Adipocyte (in vitro differentiated cells): ENCODE results near the gene XRCC5.

ENCODE experiments used
- DNase-seq: peaks from one replicate; pipeline ENCODE4 v3.0.0-alpha.2; 2015; ENCODE audit warnings: low read depth
- H3K27me3 ChIP-seq: replicated peaks from 2 replicates; pipeline ENCODE4 v1.7.0; 2013; ENCODE audit warnings: mild to moderate bottlenecking, low read length, moderate library complexity; ENCODE audit not compliant: control insufficient read depth, insufficient read depth
- H3K36me3 ChIP-seq: 2 replicates; pipeline ENCODE4 v1.7.0; 2013; ENCODE audit warnings: low read length, mild to moderate bottlenecking, moderate library complexity; ENCODE audit not compliant: control insufficient read depth, insufficient read depth, severe bottlenecking
- H3K4me1 ChIP-seq: 2 replicates; pipeline ENCODE4 v1.7.0; 2013; ENCODE audit warnings: mild to moderate bottlenecking, low read length, moderate library complexity; ENCODE audit not compliant: control insufficient read depth, insufficient read depth
- H3K4me3 ChIP-seq: 2 replicates; pipeline ENCODE4 v1.7.0; 2013; ENCODE audit warnings: mild to moderate bottlenecking, low read length, moderate library complexity
- H3K9ac ChIP-seq: 2 replicates; pipeline ENCODE4 v1.7.0; 2013; ENCODE audit warnings: mild to moderate bottlenecking, low read length, moderate library complexity
- H3K9me3 ChIP-seq: 2 replicates; pipeline ENCODE4 v1.7.0; 2013; ENCODE audit warnings: mild to moderate bottlenecking, low read length, moderate library complexity; ENCODE audit not compliant: control insufficient read depth

XRCC5 gene

DNA sequence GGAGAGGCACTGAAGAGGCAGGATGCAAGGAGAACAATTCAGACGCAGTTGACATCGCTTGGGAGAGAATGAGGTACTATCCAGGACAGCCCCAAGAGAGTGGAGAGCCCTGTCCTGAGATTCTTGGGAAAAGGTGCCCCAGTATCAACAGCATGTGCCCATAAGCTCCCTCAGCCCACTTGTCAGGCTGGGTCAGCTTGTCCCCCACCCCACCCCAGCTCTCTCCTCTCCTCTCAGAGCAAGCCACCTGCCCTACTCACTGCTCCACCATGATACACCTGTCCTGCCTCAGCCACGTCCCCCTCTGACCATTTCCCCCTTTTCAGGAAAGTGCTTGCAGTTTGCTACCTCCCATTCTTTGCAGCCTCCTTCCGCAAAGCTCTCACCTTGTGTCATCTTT is 111.8 kb downstream of the XRCC5 start:
- Histone ChIP-seq H3K27me3 (no peaks in the 10 kb centered on the region), H3K9ac (no peak overlapping the region), H3K4me1 (peaks cover 26% of the 10 kb centered on the region), H3K4me3 (no peak overlapping the region), H3K9me3 (no peaks in the 10 kb centered on the region), H3K36me3 (peaks cover 6% of the 10 kb centered on the region)
- no peak for DNase-seq

DNA sequence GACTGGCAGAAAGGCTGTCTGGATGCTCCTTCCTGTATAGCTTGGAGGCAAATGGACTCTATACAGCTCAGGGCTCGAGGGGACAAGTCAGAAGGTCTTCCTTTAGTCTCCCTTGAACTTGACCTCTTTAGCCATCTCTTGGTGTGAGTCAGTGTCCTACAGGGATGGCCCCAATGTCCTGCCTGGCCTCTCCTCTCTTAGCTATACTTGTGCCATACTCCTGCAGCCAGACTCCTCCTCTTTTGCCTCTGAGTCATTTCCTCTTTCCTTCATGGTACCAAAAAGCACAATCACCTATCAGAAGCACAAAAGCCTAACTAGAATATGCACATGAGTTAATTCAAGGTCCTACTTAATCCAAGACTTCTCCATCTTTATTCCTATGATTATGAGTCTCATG is 112.7 kb downstream of the XRCC5 start:
- Histone ChIP-seq H3K4me3 (no peak overlapping the region), H3K27me3 (no peaks in the 10 kb centered on the region), H3K36me3 (peaks cover 6% of the 10 kb centered on the region), H3K4me1 (peaks cover 26% of the 10 kb centered on the region), H3K9ac (no peak overlapping the region), H3K9me3 (no peaks in the 10 kb centered on the region)
- peak; percentile 14 for DNase-seq

DNA sequence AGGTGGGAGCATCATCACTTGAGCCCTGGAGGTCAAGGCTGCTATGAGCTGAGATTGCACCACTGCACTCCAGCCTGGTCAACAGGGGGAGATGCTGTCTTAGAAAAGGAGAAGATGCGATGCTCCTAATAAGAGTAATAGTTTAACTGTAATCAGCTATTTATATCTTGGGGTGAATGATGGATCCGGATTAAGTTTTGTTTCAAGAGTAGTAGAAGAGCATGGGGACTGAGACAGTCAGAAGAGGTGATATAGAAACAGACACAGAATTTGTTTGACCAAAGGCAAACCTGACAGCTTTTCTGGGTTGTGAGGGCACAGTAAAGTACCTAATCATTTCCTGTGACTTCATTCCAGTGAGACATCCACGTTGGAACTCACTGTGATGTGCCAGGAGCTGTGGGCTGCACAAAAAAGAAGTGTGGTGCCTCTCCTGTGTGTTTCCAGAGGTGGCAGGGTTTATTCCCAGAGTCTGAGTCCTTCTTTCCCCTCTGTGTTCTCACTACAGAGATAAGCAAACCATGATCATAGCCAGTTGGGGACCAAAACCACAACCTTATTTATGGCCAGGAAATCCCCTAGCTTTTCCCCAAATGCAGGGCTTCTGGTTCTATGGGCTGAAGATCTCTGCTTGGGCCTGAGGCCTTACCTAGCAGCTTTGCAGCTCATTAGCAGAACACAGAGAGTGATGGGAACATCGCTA is 113.7 kb downstream of the XRCC5 start:
- Histone ChIP-seq H3K9ac (no peak overlapping the region), H3K9me3 (no peaks in the 10 kb centered on the region), H3K27me3 (no peaks in the 10 kb centered on the region), H3K4me3 (no peak overlapping the region), H3K36me3 (peaks cover 6% of the 10 kb centered on the region), H3K4me1 (peaks cover 16% of the 10 kb centered on the region)
- DNase-seq, result peak; percentile 25

DNA sequence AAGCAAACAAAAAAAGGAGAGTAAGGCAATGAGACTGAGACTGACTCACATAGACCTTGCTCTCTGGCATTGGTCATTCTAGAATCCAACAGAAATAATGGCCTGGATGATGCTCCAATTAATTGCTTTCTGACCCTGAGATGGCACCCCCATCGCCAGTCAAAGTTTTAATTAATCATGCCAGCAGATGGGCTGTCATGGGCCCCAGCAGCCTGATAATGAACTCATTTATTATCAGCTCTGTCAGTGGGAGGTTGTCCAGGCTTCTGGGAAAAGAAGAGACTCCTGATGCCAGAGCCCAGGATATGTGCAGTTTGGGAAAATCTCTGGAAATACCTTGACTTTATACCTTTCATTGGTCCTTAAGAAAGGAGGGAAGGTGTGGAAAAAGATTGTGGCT is 115.2 kb downstream of the XRCC5 start:
- peaks cover 12% of the 10 kb centered on the region for H3K4me1 ChIP-seq
- no peaks in the 10 kb centered on the region for H3K36me3 ChIP-seq
- no peaks in the 10 kb centered on the region for H3K27me3 ChIP-seq
- H3K9me3 ChIP-seq, result no peaks in the 10 kb centered on the region
- no peak overlapping the region for H3K9ac ChIP-seq
- DNase-seq, result no peak
- H3K4me3 ChIP-seq, result no peak overlapping the region

DNA sequence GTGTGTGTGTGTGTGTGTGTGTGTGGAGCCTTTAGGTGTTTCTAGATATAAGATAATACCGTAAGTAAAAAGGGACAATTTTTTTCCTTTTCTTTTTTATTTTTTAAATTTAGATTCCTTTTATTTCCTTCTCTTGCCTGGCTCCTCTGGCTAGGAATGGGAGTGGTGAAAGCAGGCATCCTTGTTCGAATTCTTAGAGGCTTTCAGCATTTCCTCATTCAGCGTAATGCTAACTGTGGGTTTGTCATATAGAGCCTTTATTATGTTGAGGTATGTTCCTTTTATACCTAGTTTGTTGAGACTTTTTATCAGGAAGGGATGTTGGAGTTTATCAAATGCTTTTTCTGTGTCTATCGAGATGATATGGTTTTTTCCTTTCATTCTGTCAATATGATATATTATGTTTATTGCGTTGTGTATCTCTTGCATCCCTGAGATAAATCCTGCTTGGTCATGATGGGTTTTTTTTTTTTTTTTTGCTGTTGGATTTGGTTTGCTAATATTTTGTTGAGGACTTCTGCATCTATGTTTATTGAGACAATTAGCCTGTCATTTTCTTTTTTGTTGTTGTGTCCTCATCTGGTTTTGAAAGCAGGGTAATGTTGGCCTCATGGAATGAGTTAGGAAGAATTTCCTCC is 120.2 kb downstream of the XRCC5 start:
- H3K9ac ChIP-seq, result no peak overlapping the region
- H3K9me3 ChIP-seq, result peaks cover 10% of the 10 kb centered on the region
- no peaks in the 10 kb centered on the region for H3K36me3 ChIP-seq
- DNase-seq, result no peak
- no peaks in the 10 kb centered on the region for H3K27me3 ChIP-seq
- no peak overlapping the region for H3K4me3 ChIP-seq
- H3K4me1 ChIP-seq, result no peaks in the 10 kb centered on the region

DNA sequence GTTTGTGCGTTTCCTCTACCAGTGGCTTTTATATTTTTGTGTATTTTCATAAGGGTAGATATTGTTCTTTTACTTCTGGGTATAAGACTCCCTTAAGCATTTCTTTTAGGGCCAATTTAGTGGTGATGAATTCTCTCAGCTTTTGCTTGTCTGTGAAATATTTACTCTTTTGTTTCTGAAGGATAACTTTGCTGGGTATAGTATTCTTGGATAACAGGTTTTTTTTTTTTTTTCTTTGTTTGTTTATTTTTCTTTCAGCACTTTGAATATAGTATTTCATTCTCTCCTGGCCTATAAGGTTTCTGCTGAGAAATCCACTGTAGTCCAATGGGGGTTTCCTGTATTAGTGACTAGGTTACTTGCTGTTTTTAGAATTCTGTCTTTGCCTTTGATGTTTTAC is 122.7 kb downstream of the XRCC5 start:
- no peak overlapping the region for H3K9ac ChIP-seq
- peaks cover 10% of the 10 kb centered on the region for H3K9me3 ChIP-seq
- DNase-seq, result no peak
- H3K27me3 ChIP-seq, result no peaks in the 10 kb centered on the region
- H3K4me3 ChIP-seq, result no peak overlapping the region
- H3K36me3 ChIP-seq, result no peaks in the 10 kb centered on the region
- no peaks in the 10 kb centered on the region for H3K4me1 ChIP-seq

DNA sequence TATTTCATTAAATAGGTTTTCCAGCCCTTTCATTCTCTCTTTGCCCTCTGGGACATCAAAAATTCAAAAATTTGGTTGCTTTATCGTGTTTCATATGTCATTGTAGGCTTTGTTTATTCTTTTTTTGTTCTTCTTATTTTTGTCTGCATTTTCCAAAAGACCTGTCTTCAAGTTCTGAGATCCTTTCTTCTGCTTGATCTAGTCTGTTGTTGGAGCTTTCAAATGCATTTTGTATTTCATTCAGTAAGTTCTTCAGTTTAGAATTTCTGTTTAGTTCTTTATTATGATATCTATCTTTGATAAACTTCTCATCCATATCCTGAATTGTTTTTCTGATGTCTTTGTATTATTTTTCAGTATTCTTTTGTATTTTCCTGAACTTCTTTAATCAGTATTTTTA is 123.6 kb downstream of the XRCC5 start:
- DNase-seq, result no peak
- Histone ChIP-seq H3K9me3 (peaks cover 10% of the 10 kb centered on the region), H3K4me1 (no peaks in the 10 kb centered on the region), H3K36me3 (no peaks in the 10 kb centered on the region), H3K9ac (no peak overlapping the region), H3K27me3 (no peaks in the 10 kb centered on the region), H3K4me3 (no peak overlapping the region)

DNA sequence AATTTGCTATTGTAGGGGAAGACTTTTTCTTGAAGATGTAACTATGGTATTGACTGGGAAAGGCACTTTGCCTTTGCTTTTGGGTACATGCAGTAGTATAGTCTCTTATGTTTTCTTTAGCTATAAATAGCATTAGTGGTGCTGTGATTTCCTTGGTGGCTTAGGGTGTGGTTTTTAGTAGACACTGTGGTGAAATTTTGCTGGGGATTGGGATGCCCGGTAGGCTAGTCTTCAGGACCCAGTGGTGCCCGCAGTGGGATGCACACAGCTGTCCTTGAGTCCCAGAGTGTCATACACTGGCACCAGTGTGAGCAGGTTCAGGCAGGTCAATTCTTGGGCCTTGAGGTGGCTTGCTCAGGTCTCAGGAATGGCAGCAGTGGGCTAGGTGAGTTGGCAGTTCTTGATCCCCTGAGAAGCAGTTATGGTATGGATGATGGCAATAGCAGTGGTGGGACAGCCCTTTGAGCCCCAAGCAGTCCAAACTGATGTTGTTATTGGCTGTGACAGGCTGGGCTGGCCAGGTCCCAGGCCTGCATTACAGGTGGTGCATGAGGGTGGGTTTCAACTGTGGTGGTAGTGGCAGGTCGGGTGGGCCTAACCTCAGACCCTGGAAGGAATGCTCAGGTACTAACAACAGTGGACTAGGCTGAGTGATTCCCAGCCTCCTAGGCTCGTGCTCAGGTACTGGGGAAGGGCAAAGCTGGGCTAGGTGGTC is 124.3 kb downstream of the XRCC5 start:
- H3K4me3 ChIP-seq, result no peak overlapping the region
- peaks cover 10% of the 10 kb centered on the region for H3K9me3 ChIP-seq
- H3K9ac ChIP-seq, result no peak overlapping the region
- H3K4me1 ChIP-seq, result no peaks in the 10 kb centered on the region
- DNase-seq, result no peak
- no peaks in the 10 kb centered on the region for H3K36me3 ChIP-seq
- no peaks in the 10 kb centered on the region for H3K27me3 ChIP-seq

DNA sequence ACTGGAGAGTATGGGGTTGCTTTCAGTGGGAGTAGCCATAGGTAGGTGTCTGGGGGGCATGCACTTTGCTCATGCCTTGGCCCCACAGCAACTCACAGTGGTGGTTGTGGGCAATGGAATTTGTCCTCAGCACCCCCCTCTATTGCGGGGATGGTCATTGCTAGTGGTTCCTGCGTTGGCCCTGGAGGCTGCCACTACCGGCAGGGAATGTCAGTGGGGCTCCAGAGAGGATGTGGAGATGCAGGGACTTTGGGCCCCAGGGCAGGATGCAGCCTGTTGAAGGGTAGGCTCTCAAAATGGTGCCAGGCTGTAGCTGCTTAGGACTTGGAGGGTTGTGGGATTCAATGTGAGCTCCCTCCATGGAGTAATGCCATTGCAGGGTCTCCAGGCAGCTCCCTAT is 125.0 kb downstream of the XRCC5 start:
- no peaks in the 10 kb centered on the region for H3K27me3 ChIP-seq
- no peaks in the 10 kb centered on the region for H3K36me3 ChIP-seq
- H3K9ac ChIP-seq, result no peak overlapping the region
- no peaks in the 10 kb centered on the region for H3K4me1 ChIP-seq
- DNase-seq, result no peak
- H3K9me3 ChIP-seq, result peaks cover 10% of the 10 kb centered on the region
- H3K4me3 ChIP-seq, result no peak overlapping the region

DNA sequence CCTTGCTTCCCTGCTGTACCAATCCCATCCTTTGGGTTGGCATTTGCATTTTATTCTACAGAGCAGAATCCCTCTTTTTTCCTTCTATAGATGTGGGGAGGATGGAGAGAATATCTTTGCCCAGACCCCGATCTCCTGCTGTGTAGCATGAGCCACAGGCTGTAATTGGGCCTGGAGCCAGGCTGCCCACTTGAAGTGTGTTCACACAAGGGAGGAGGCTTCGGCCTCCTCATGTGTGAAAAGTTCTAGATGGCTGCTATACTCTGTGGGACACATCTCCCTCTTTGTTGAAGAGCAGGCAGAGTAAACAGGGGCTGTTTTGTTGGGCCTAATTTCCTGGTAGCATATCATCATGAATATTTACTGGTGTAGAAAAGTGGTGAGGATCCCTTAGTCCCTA is 126.3 kb downstream of the XRCC5 start:
- Histone ChIP-seq H3K36me3 (no peaks in the 10 kb centered on the region), H3K4me1 (peaks cover 2% of the 10 kb centered on the region)
- DNase-seq, result no peak

DNA sequence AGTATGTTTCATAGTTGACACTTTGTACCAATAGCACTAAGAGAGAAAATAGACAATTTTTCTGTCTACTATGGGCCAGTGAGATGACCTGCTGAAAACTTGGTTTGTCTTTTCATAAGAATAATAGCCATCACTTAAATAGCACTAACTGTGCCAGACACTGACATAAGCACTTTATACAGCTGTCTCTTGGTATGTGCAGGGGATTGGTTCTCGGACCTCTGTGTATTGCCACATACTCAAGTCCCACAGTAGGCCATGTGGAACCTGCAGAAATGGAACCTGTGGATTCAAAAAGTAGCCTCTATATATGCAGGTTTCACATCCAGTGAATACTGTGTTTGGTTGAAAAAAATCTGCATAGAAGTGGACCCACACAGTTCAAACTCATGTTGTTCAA is 126.7 kb downstream of the XRCC5 start:
- no peaks in the 10 kb centered on the region for H3K36me3 ChIP-seq
- H3K9ac ChIP-seq, result no peak overlapping the region
- H3K4me3 ChIP-seq, result no peak overlapping the region
- DNase-seq, result no peak
- peaks cover 6% of the 10 kb centered on the region for H3K4me1 ChIP-seq
- peaks cover 10% of the 10 kb centered on the region for H3K9me3 ChIP-seq
- H3K27me3 ChIP-seq, result no peaks in the 10 kb centered on the region

More for the DNA sequence above, 126.3 kb downstream of the XRCC5 start:
- Histone ChIP-seq H3K9me3 (peaks cover 10% of the 10 kb centered on the region), H3K4me3 (no peak overlapping the region), H3K9ac (no peak overlapping the region), H3K27me3 (no peaks in the 10 kb centered on the region)
